Stimulated activated CD8-positive, alpha-beta memory T cell treated with anti-CD3 and anti-CD28 coated beads, Interleukin-12 subunit alpha, Interleukin-12 subunit beta, amount 100 ng/mL, for 1 hour (primary cell): ENCODE data around the gene LMOD3.

Experiments
- DNase-seq: peaks from one replicate; pipeline ENCODE4 v3.0.0-alpha.2; 2020; ENCODE audit warnings: low read depth

LMOD3 gene

DNA sequence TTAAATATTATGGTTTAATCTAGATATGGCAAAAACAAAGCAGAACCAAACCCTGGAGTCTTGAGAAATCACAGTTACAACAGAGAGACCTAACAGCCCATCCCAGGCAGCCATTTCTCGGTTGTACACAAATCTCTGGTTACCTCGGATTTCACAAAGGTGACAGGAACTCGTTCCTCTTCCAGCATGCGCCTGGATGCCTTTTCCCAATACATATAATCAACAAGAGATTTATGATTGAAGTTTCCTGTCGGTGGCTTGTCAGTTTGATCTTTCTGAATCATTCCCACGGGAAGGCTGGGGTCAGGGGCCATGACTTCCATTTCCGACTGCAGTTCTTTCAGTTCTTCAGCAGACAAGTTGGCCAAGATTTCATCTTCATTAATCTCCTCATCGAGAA, 445 bp downstream of the LMOD3 start:
- DNase-seq, result no peak

DNA sequence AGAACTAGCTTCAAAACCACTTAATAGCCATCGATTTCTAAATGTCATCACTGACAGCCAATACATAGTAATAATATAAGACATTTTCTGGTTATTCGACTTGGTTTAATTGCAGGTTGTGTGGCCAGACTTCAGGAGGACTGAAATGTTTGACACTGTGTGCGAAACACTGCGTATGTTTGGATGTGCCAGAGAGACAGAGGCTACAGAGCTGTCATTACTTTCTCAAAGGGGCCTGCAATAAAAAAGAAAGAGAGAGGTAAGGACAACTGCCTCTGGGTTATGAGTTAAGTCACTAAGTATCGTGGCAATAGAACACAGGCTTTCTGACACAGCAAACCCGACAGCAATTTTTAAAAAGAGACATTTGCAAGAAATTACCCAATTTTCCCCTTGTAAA, 882 bp downstream of the LMOD3 start:
- no peak for DNase-seq

DNA sequence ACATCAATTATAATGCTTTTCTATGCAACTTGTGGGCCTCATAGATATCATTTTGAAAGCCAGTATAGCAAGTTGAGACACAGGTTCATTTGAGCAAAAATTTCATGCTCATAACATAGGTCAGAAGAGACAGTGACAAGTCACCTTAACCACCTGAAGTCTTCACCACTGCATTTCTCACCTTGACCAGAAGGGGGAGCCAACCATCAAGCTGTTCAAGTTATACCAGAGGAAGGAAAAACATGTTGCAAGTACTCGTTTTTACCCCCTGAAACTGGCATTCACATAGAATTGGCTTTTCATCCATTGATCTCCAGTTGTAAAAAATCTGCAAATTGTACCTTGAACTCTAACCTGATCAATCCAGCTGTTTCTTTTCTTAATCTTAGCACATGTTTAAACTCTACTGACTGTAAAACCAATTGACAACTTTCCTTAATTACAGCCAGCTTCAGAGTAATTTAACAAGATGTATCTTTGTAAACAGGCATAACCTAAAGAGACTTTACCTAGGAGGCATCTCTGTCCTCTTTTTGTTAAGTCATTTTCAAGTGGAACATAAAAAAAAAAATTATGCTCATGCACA, 1.4 kb downstream of the LMOD3 start:
- peak; percentile 78 for DNase-seq

DNA sequence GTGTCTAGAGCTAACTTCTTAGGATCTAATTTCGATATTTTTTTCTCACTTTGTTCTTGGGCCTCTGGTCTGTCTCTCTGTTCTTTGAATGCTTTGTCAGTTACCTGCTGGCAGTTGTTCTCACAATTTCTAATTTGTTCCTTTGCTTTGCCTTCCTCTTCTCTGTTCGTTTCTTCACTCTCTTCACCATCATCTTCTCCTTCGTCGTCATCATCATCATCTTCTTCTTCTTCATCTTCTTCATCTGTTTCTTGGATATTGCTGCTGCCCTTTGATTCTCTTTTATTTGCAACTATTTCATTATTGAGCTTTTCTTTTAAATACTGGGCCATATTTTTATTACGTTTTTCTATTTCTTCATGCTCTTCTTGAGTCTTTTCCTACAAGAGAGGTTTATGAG, 2.7 kb downstream of the LMOD3 start:
- no peak for DNase-seq

DNA sequence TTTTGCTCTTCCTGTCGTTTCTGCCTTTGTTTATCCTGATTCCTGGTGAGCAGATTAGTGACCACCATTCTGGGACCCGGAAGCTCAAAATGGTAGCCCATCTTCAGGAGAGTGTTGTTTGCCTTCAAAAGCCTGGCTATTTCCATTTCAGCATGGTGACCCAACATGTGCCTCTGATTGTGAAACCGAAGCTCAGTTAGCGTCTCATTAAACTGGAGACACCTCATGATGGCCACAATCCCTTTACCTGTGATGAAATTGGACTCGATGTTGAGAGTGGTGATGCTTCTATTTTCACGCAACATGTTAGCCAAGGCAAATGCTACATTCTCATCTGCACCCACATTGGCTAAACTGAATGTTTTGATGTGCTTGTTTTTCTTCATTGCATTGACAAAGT, 3.3 kb downstream of the LMOD3 start:
- no peak for DNase-seq

DNA sequence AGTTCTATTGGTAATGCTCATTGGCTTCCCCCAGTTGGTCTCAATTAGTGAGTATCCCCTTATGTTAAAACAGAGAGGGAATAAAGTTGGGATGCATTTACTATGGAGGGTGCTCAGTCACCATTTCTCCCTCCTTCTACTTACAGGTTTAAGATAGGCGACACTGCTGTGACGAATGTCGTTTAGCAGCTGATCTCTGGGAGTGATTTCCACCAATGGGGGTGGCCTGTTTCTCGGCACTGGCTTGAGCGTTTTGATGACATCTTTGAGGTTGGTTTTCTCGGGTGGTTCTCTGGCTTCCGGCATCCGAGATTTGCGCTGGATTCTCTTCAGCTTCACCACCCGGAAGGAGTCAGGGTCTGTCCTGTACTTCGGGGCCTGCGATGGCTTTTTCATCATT, 3.8 kb downstream of the LMOD3 start:
- DNase-seq, result no peak

DNA sequence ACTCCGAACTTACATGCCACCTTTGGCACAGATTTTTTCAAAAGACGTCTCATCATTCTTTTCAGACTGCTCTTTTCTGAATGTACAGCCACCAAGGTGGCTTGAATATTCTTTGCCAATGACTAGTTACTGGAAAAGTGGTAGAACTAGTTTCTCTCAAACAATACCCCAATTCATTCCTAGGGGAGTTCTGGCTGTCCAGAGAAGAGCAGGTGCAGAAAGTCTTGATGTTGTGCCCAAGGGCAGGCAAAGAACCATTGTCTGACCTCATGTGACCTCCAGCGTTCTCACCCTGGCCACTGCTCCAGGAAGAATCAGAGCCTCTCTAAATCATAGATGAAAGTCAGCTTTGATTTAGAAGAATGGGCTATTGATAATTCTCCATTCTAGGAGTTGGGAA, 5.5 kb downstream of the LMOD3 start:
- DNase-seq, result no peak

DNA sequence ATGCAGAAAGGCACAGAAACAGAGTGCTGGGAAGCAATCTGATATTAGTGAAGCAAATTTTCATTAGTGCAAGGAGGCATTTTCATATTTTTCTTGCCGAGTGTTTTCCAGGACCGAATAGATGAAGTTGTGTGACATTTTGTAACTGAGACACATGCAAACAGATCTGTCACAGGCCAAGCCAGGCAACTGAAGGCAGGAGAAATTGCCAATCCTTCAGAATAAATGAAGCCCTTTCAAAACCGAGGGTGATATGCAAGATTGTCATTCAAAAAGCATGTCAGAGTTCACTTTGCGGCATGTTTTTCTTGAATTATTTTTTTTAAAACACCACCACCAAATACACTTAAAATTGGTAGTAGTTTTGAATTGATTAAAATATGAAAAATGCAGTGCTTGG, 6.2 kb downstream of the LMOD3 start:
- DNase-seq, result no peak

DNA sequence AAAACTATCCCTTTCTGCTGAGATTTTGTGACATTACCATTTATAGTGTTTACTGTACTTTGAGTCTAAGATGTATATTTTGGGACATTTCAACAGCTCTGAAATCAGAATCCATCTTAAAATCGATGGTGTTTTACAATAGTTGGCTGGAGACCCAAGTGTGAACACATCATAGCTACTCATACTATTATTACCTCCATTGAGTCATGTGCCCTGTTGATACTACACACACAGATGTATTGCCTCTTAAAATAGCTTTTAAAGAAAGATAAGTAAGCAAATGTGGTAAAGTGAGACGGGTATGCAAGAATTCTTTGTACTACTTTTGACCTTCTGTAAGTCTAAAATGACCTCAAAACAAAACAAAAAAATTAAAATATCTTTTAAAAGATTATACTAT, 6.7 kb downstream of the LMOD3 start:
- DNase-seq, result no peak

DNA sequence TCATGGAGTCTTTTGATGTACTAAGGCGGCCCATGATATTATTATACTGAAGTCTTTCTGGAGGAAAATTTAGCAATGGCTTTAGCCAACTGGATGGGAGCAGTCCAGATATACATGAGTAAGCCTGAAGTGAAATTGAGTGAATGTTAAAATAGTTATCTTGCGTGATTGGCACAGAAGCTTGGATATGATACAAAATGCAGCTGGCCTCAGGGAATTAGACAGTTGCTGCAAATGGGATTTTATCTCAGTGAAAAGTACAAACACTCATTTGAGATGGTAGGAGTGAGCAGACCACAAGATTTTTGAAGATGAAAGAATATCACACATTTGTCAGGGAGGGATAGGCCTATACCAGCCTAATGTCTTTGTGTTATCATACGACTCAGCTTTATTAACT, 8.9 kb downstream of the LMOD3 start:
- no peak for DNase-seq

DNA sequence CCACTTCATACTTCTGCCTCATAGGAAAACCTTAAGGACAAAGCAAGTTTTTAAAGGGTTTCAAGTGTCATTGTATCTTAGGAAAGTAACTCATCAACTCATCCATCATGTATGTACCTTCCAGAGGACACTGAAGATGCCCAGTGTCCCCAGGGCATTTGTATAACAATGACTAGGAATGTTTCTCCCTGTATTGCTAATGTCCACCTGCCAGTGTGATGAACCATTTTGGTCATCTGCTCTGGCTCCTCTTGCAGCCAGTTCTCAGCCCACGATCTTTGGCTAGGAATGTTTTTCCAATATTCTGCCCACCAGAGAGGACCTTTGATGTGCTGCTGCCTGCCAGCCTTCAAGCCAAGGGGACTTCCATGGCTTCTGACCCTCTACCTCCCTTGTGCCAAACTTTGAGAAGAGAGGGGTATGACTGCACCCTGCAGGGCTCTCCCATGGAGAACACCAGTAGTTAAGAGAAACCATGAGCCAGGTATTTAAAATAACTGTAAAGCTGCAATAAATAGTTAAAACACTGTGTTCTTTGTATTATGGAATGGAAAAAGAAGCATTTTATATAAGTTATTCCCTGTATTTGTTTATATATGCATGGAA, 11.4 kb downstream of the LMOD3 start:
- no peak for DNase-seq

DNA sequence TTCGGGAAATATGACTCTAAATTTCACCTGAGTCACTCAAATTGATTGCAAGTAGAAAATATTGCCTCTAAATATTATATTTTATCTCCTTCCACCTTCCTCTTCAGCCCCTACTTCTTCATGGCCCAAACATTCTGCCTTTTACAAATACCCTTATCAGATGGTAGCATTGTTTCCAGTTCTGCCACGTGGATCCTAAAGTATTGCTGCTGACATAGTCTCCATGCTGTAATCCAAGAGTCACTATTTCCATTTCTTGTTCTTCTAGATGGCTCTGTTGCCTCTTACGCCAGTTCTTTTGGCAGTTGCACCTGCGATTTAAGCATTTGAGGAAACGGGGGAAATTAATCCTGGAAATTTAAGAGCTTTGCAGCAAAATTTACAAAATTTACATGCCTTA, 13.6 kb downstream of the LMOD3 start:
- no peak for DNase-seq

DNA sequence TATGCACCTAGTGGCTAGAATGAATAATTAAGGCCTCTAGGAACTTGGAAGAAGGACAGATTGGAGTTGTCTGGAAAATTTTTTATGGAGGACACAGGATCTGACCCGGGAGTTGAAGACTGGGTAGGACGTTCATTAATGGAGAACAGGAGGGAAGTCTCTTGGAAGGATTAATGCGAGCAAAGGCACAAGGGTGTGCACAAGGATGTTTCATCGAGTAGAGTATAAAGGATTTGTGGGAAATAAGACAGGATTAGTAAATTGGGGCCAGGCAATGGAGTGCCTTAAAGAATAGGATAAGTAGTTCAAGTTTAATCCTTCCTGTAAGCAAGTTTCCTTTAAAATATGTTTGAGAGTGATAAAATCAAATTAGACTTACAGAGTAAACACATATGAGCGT, 14.6 kb downstream of the LMOD3 start:
- no peak for DNase-seq

DNA sequence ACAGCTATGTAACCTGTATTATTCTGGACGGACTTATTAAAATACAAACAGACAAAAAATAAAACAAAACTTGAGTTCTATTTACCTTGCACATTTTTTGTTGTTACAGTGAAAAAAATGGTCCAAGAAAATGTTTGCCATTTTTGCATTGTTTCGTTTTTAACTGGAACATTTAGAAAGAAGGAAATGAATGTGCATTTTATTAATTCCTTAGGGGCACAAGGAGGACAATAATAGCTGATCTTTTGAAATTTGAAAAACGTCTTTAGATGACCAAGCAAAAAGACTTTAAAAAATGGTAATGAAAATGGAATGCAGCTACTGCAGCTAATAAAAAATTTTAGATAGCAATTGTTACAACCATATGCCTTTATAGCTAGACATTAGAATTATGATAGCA, 17.1 kb downstream of the LMOD3 start:
- DNase-seq, result no peak

DNA sequence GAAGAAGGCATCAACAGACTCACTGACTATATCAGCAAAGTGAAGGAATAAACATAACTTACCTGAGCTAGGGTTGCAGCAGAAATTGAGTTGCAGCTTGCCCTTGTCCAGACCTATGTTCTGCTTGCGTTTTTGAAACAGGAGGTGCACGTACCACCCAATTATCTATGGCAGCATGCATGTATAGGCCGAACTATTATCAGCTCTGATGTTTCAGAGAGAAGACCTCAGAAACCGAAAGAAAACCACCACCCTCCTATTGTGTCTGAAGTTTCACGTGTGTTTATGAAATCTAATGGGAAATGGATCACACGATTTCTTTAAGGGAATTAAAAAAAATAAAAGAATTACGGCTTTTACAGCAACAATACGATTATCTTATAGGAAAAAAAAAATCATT, 17.8 kb downstream of the LMOD3 start:
- no peak for DNase-seq

DNA sequence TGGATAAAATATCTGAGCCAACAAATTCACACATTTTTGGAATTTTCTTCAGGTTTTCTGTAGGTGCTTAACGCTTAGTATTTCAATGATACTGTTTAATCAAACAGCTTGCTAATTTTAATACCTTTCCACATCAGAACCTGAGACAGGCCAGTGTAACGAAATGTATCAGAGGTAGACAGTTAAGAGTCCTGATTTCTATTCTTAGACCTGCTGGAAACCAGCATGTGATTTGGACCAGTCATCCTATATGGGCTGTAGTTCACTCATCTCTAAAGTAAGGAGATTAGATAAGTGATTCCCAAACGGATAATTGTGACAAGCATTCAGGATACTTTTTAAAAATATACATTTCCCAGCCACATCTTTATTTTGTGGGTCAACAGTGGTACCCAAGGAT, 19.3 kb downstream of the LMOD3 start:
- no peak for DNase-seq

DNA sequence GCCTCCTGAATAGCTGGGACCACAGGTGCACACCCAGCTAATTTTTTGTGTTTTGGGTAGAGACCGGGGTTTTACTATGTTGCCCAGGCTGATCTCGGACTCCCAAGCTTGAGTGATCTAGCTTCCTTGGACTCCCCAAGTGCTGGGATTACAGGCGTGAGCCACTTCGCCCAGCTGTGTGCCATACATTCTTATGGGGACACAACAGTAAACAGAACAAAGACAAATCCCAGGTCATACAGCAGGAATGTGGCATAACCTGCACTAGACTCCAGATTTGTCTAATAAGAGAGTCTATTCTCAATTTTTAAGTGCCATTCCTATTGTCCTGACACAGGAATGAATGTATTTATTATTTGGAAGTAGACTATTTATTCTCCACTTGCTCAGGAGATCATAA, 20.0 kb downstream of the LMOD3 start:
- DNase-seq, result no peak

DNA sequence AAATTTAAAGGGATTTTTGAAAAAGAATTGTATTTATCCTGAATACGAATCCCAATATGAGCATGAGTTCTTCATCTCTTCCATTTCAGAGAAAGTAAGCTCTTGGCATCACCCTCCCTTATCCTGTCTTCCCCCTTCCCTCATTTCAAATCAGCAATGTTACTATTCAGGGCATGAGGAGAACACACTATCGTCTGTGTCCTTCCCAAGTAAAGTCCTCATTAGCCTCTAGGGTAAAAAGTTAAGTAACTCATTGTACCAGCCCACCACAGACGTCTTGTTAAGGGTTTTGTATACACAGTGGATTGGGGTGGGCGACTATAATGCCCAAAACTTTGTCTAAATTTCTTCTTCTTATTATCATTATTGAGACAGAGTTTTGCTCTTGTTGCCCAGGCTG, 22.8 kb downstream of the LMOD3 start:
- DNase-seq, result no peak

DNA sequence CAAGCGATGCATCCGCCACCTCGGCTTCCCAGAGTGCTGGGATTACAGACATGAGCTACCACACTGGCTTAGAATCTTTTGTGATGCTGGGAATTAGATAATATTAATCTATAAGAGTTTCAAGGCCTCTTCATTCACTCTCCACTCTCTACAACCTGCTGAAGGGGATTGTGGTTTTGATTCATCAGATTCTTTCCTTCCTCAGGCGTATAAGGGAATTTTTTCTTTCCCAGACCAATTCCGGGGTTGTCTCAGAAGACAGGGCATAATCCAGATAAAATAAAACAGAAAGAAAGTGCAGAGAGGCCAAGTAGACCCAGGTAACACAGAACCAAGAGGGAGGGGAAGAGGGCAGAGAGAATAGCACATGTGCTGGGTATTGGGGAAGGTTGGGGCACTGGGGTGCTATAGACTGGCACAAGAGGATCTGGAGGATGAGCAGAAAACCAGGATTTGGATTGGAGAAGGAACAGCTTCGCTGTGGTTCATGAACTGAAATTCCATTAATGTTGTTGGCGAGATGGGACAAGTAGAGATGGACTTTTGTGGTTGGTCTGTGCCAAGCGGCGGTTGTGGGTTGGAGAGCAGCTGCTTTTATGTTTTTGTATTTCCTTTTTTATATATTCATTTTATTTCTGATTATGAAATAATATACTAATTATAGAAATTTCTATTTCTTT, 24.8 kb downstream of the LMOD3 start:
- no peak for DNase-seq

DNA sequence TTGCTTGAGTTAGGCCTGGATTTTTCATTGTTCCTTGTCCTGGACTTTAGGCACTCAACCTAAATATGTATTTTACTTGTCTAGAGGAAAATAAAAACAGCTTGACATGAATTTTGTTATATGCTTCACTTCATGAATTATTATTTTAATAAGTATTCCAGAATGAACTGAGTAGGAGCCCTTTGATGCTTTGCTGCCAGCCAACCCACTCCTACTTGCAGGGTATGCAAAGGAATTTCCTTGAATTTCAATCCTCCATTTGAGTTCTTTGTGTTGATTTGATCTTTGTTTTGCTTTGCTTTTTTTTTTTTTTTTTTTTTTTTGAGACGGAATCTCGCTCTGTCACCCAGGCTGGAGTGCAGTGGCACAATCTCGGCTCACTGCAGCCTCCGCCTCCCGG, 26.1 kb downstream of the LMOD3 start:
- DNase-seq, result no peak

DNA sequence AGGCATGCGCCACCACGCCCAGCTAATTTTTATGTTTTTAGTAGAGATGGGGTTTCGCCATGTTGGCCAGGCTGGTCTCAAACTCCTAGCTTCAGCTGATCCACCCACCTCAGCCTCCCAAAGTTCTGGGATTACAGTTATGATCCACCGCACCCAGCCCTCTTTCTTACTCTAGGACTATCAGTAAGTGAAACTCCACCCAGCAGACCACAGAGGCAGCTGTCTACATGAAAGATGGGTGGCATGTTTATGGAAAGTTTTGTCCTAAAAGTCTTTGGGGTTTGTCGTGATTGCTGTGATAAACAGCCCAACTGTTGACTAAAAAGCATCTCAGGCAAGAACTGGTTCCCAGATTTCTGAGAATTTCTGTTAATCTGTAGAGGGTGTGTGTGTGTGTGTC, 26.8 kb downstream of the LMOD3 start:
- DNase-seq, result no peak

DNA sequence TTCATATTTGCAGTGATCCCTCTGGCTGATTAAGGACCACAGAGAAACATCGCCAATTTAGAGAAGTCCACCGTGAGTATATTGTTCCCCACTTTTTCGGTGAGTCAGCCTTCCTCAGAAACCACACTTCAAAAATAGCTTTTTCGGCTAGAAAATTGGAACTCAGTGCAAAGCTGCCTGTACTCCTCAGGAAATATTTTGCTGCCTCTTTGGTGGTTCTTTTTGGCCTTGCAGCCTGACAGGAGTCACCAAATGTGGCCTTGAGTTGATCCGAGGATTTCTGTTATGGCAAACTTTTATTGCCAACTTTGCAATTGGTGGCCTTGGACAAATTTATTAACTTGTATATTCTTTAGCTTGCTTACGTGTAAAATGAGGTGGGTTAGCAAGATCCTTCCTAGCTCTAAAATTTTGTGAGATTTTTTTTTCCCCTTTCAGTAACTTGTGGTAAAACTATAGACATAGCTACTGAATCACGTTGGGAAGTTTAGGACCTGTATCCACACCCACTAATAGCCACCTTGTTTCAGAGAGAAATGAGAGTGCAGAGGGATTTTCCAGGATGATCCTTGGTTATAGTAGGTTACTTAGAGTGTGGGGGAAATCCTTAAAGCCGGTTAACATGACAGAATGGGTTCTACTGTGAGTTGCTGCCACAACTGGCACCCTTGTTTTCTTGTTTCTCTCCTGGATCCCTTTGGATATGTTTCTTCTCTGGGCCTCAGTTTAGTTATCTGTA, 27.8 kb downstream of the LMOD3 start:
- DNase-seq, result no peak

DNA sequence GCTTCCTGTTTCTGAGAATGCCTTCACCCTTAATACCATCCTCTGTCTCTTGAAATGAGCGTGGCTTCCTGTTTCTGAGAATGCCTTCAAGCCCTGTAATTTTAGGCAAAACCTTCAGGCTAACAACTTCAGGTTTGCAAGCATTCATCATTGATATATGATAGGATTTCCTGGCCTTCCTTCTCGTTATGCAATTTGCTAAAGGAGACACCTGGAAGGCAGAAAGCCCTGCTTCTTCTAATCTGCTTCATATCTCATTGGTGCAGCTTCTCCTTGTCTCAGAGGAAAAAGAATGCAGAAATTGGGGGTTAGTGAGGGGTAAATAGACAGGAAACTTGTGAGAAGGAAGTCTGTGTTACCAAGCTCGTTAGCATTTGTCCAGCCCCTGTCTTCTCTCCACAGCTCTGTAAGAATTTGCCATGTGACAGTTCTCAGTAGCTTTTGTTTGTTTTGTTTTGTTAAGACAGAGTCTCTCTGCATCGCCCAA, 30.3 kb downstream of the LMOD3 start:
- no peak for DNase-seq
